ENCODE results near the gene AKAP6. TPM values are rescaled to one million over a fixed set of nuclear protein-coding genes. Genes with fewer than 3 reads are reported as not detected.

AKAP6 gene
- total RNA-seq, 1 experiment from 2014 or later: 2.3 TPM

DNA sequence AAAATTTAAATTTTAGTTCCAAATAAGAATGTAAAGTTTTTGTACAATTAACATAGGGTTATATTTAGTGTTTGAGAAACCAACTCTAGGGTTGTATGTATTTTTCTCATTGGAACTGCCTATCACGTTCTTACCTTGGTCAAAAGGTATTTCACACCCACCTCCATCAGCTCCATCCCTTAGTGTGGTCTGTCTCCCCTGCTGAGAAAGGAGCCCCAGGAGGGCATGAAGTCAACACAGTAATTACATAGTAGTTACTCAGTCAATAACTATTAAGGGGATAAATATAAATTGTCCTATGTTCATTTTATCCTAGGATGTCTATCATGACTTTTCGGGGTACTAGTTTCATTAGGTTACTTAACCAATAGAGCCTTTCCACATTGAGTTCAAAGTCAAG is 106.3 kb downstream of the AKAP6 start:
- Histone ChIP-seq H3K9ac (ENCODE audit: low read length) (no peak overlapping the region), H3K4me2 (ENCODE audit: low read depth, low read length, poor library complexity, severe bottlenecking) (no peak overlapping the region), H3K4me3 (ENCODE audit: low read length) (no peak overlapping the region), H2AFZ (ENCODE audit: low read length) (no peak overlapping the region), H3K4me1 (ENCODE audit: low read length) (no peaks in the 10 kb centered on the region), H4K20me1 (ENCODE audit: insufficient read depth, low read depth, low read length) (no peaks in the 10 kb centered on the region), H3K9me2 (replicated peaks; ENCODE audit: insufficient read depth, low read length) (no peaks in the 10 kb centered on the region), H3K9me3 (ENCODE audit: low read length) (no peaks in the 10 kb centered on the region), H3K36me3 (ENCODE audit: insufficient read depth, low read length) (no peaks in the 10 kb centered on the region), H3K79me2 (ENCODE audit: low read length) (no peaks in the 10 kb centered on the region), H3K27ac (ENCODE audit: low read length) (no peak overlapping the region), H3K27me3 (ENCODE audit: low read length) (no peaks in the 10 kb centered on the region)
- no peak for DNase-seq

DNA sequence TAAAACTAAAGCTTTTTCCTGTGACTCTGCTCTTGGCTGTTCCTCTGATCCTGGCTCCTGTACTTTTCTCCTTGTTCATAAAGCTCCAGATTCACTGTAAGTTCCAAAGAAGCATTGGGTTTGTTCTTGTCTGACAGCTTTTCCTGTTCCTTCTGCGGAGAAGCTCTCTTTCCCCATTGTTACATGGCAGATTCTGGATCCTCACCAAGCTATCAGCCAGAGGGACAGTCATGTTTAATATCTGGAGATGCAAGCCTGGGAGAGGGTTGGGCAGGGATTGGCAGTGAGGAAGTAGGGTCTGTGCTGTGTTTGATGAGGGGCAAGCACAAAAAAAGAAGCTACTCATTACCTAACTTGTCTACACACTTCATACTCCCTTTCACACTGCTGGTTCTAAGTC is 107.9 kb downstream of the AKAP6 start:
- Histone ChIP-seq H3K4me1 (ENCODE audit: low read length) (no peaks in the 10 kb centered on the region), H3K27me3 (ENCODE audit: low read length) (no peaks in the 10 kb centered on the region), H3K27ac (ENCODE audit: low read length) (no peak overlapping the region), H3K4me2 (ENCODE audit: low read depth, low read length, poor library complexity, severe bottlenecking) (no peak overlapping the region), H3K9me2 (replicated peaks; ENCODE audit: insufficient read depth, low read length) (no peaks in the 10 kb centered on the region), H3K9me3 (ENCODE audit: low read length) (no peaks in the 10 kb centered on the region), H2AFZ (ENCODE audit: low read length) (no peak overlapping the region), H3K36me3 (ENCODE audit: insufficient read depth, low read length) (no peaks in the 10 kb centered on the region), H3K79me2 (ENCODE audit: low read length) (no peaks in the 10 kb centered on the region), H4K20me1 (ENCODE audit: insufficient read depth, low read depth, low read length) (no peaks in the 10 kb centered on the region), H3K9ac (ENCODE audit: low read length) (no peak overlapping the region), H3K4me3 (ENCODE audit: low read length) (no peak overlapping the region)
- no peak for DNase-seq

DNA sequence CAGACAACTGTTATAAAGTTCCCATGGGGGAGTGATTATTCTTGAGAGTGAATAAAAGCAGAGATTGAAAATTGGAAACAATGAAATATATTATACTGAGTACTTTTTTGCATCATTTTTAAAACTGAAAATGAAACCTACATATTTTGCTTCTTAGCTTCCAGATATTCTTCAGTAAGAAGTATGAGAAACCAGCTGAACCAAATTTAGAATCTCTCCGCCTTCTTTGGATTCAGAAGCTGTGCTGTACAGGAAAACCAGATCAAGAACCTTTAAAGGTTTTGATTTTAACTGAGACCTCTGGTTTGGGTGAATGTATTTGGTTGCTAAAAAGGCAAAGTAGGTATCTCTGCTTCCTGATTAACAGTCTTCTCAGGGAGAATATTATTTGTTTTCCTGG is 109.4 kb downstream of the AKAP6 start:
- Histone ChIP-seq H2AFZ (ENCODE audit: low read length) (no peak overlapping the region), H3K4me2 (ENCODE audit: low read depth, low read length, poor library complexity, severe bottlenecking) (no peak overlapping the region)

DNA sequence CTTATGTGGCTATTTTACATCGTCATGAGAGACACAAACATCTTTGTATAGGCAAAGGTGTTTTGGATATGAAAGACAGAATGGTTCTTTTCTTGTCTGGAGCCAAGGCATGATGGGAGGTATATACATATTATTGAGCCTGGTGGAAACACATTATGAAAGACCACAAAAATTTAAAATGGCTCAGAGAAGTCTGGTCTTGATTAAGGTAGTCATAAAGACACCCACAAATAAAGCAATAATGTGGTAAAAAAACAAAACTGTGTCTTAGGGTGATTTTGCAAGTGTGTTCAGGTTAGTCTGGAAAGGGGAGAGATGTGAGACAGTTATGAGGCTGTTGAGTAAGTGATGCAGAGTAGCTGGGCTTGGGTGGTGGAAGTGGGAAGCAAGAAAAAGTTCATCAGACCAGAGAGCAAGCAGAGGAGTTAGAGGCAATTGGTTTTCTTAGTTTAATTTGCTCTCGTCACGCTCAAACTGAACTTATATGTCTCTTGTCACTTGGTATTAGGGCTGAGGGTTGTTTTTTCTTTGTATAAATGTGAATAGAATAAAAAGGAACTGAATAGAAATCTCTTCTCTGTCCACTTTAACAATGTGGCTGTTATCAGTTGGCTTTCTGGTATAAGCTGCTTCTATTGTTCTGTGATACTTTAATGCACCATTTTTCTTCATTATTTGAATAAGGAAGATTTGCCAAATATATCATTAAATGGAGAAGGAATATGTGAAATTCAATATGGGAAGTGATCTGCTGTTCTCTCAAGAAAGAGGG is 115.0 kb downstream of the AKAP6 start:
- Histone ChIP-seq H3K9me2 (replicated peaks; ENCODE audit: insufficient read depth, low read length) (no peaks in the 10 kb centered on the region), H4K20me1 (ENCODE audit: insufficient read depth, low read depth, low read length) (no peaks in the 10 kb centered on the region), H3K79me2 (ENCODE audit: low read length) (no peaks in the 10 kb centered on the region), H3K9me3 (ENCODE audit: low read length) (no peaks in the 10 kb centered on the region), H3K27me3 (ENCODE audit: low read length) (no peaks in the 10 kb centered on the region), H3K27ac (ENCODE audit: low read length) (no peak overlapping the region), H3K4me1 (ENCODE audit: low read length) (no peaks in the 10 kb centered on the region), H3K9ac (ENCODE audit: low read length) (no peak overlapping the region), H3K36me3 (ENCODE audit: insufficient read depth, low read length) (no peaks in the 10 kb centered on the region), H3K4me3 (ENCODE audit: low read length) (no peak overlapping the region), H3K4me2 (ENCODE audit: low read depth, low read length, poor library complexity, severe bottlenecking) (no peak overlapping the region), H2AFZ (ENCODE audit: low read length) (no peak overlapping the region)
- no peak for DNase-seq

More for the DNA sequence above, 109.4 kb downstream of the AKAP6 start:
- Histone ChIP-seq H3K9me3 (ENCODE audit: low read length) (no peaks in the 10 kb centered on the region), H3K9ac (ENCODE audit: low read length) (no peak overlapping the region), H3K36me3 (ENCODE audit: insufficient read depth, low read length) (no peaks in the 10 kb centered on the region), H3K27ac (ENCODE audit: low read length) (no peak overlapping the region), H3K79me2 (ENCODE audit: low read length) (no peaks in the 10 kb centered on the region), H3K4me3 (ENCODE audit: low read length) (no peak overlapping the region), H3K4me1 (ENCODE audit: low read length) (no peaks in the 10 kb centered on the region), H4K20me1 (ENCODE audit: insufficient read depth, low read depth, low read length) (no peaks in the 10 kb centered on the region), H3K9me2 (replicated peaks; ENCODE audit: insufficient read depth, low read length) (no peaks in the 10 kb centered on the region), H3K27me3 (ENCODE audit: low read length) (no peaks in the 10 kb centered on the region)
- no peak for DNase-seq

DNA sequence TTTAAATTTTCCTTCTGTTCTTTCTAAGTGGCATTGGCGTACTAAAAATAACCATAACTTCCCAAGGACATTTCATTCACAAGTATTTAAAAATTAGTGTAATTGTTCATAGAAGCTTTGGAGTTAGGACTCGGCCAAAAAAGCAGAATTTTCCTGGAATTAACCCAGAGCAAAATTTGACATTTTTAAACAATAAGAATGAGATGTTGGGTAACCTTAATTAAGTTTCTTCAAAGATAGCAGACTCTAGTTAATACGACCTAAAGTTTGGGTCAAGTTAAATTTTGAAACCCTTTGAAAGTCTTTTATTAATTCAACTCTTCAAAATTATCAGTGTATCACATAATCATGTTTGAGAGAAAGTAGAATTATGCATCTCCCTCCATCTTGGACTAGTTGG is 118.3 kb downstream of the AKAP6 start:
- Histone ChIP-seq H3K79me2 (ENCODE audit: low read length) (no peaks in the 10 kb centered on the region), H2AFZ (ENCODE audit: low read length) (no peak overlapping the region), H3K9ac (ENCODE audit: low read length) (no peak overlapping the region), H3K4me3 (ENCODE audit: low read length) (no peak overlapping the region), H3K9me3 (ENCODE audit: low read length) (no peaks in the 10 kb centered on the region), H3K36me3 (ENCODE audit: insufficient read depth, low read length) (no peaks in the 10 kb centered on the region), H3K9me2 (replicated peaks; ENCODE audit: insufficient read depth, low read length) (no peaks in the 10 kb centered on the region), H3K27ac (ENCODE audit: low read length) (no peak overlapping the region), H3K4me2 (ENCODE audit: low read depth, low read length, poor library complexity, severe bottlenecking) (no peak overlapping the region), H4K20me1 (ENCODE audit: insufficient read depth, low read depth, low read length) (no peaks in the 10 kb centered on the region), H3K27me3 (ENCODE audit: low read length) (no peaks in the 10 kb centered on the region), H3K4me1 (ENCODE audit: low read length) (no peaks in the 10 kb centered on the region)
- DNase-seq: no peak

DNA sequence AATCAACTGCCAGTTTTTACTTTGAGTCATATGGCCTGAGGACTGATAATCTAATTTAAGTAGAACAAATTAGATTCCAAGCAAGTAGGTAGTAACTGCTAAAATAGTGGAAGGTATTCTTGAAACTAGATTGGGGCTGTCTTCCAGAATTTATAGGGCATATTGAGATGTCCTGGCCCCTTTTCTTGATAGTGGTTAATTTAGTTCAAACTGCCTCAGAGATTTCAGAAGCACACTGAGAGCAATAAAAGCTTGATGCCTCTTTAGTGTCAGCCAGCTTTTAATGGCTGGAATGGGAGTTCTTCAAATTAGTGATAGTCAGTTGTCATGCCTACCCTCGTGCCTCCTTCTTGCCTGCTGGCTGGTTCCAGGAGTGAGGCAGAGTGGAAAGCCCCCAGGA is 120.5 kb downstream of the AKAP6 start:
- no peaks in the 10 kb centered on the region for H3K36me3 ChIP-seq (ENCODE audit: insufficient read depth, low read length)
- no peak for DNase-seq
- no peaks in the 10 kb centered on the region for H3K79me2 ChIP-seq (ENCODE audit: low read length)
- no peak overlapping the region for H3K4me2 ChIP-seq (ENCODE audit: low read depth, low read length, poor library complexity, severe bottlenecking)
- no peaks in the 10 kb centered on the region for H4K20me1 ChIP-seq (ENCODE audit: insufficient read depth, low read depth, low read length)
- no peak overlapping the region for H2AFZ ChIP-seq (ENCODE audit: low read length)
- no peak overlapping the region for H3K27ac ChIP-seq (ENCODE audit: low read length)
- H3K27me3 ChIP-seq (ENCODE audit: low read length): no peaks in the 10 kb centered on the region
- no peaks in the 10 kb centered on the region for H3K9me3 ChIP-seq (ENCODE audit: low read length)
- H3K4me1 ChIP-seq (ENCODE audit: low read length): no peaks in the 10 kb centered on the region
- H3K4me3 ChIP-seq (ENCODE audit: low read length): no peak overlapping the region
- H3K9me2 ChIP-seq (replicated peaks; ENCODE audit: insufficient read depth, low read length): no peaks in the 10 kb centered on the region
- no peak overlapping the region for H3K9ac ChIP-seq (ENCODE audit: low read length)

DNA sequence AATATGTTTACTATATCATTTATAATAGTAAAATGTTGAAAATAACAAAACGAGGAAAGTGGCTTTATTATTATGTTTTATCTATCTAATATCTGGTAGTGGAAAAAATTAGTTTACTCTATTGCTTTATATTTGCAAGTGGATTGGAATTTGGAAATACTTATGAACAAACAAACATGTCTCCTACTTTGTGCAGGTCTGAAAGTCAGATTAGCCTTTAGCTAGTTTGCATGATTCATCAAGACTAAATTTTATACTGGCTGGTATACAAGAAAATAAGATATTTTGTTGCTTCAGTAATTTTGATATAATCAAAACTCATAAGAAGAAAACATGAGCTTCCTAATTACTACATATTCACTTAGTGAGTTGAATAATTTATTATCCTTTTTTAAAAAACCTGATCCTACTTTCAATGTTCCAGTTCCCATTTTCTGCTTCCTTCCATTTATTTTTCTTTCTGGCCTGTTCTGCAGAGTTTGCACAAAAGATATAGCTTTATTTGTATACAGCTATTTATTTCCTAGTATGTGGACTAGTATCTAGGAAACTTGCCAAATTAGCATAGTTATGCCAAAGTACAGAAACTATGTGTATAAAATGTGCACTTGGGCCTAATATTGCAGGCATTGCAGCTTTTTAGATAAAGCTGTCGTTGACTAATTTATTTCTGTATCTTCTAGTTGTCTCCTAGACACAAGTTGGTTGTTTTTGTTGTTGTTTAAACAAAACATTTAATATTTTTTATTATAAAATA is 122.0 kb downstream of the AKAP6 start:
- H3K27ac ChIP-seq (ENCODE audit: low read length): no peak overlapping the region
- no peak overlapping the region for H3K4me3 ChIP-seq (ENCODE audit: low read length)
- no peaks in the 10 kb centered on the region for H3K27me3 ChIP-seq (ENCODE audit: low read length)
- DNase-seq: no peak
- H3K9me3 ChIP-seq (ENCODE audit: low read length): no peaks in the 10 kb centered on the region
- H3K9ac ChIP-seq (ENCODE audit: low read length): no peak overlapping the region
- no peaks in the 10 kb centered on the region for H3K36me3 ChIP-seq (ENCODE audit: insufficient read depth, low read length)
- no peaks in the 10 kb centered on the region for H3K79me2 ChIP-seq (ENCODE audit: low read length)
- no peak overlapping the region for H3K4me2 ChIP-seq (ENCODE audit: low read depth, low read length, poor library complexity, severe bottlenecking)
- no peak overlapping the region for H2AFZ ChIP-seq (ENCODE audit: low read length)
- no peaks in the 10 kb centered on the region for H3K4me1 ChIP-seq (ENCODE audit: low read length)
- no peaks in the 10 kb centered on the region for H3K9me2 ChIP-seq (replicated peaks; ENCODE audit: insufficient read depth, low read length)
- no peaks in the 10 kb centered on the region for H4K20me1 ChIP-seq (ENCODE audit: insufficient read depth, low read depth, low read length)

DNA sequence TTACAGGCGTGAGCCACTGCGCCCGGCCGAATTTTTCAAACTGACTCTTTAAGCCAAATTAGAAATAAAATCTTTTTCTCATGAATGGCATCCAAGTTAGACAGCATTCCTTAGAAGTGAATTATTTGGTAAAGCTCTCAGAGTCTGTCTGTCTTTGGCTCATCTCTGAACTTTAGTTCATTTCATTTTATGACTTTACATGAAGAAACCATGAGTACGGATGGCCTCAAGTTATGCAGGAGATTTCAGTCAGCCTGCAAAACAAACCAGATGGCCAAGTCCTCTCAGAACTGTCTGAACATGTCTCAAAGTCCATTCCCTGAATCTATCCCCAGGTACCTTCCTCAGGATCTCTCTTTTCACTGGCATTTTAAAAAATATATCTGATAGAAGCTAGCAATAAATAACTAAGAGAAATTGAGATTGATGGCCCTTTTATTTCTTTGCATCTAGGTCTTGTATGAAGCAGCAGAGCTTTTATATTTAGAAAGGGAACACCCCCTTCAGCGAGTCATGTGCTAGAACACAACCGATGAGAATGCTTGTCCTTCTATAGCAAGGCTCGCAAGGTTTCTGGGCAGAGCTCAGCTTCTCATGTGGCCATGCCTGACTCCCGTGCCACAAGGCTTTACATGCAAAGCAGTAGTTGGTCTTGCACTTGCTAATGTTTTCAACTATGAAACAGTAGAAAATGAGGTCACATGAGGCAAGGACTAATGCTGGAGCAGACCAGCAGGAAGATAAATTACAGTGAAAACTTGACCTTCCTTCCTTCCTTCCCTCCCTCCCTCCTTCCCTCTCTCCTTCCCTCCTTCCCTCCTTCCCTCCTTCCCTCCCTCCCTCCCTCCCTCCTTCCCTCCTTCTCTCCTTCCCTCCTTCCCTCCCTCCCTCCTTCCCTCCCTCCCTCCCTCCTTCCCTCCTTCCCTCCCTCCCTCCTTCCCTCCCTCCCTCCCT is 125.0 kb downstream of the AKAP6 start:
- no peak for DNase-seq
- Histone ChIP-seq H3K9ac (ENCODE audit: low read length) (no peak overlapping the region), H3K27me3 (ENCODE audit: low read length) (no peaks in the 10 kb centered on the region), H3K79me2 (ENCODE audit: low read length) (no peaks in the 10 kb centered on the region), H3K9me2 (replicated peaks; ENCODE audit: insufficient read depth, low read length) (no peaks in the 10 kb centered on the region), H3K4me3 (ENCODE audit: low read length) (no peak overlapping the region), H3K36me3 (ENCODE audit: insufficient read depth, low read length) (no peaks in the 10 kb centered on the region), H3K4me1 (ENCODE audit: low read length) (no peaks in the 10 kb centered on the region), H3K9me3 (ENCODE audit: low read length) (no peaks in the 10 kb centered on the region), H2AFZ (ENCODE audit: low read length) (no peak overlapping the region), H4K20me1 (ENCODE audit: insufficient read depth, low read depth, low read length) (no peaks in the 10 kb centered on the region), H3K27ac (ENCODE audit: low read length) (no peak overlapping the region), H3K4me2 (ENCODE audit: low read depth, low read length, poor library complexity, severe bottlenecking) (no peak overlapping the region)

Data from Karpas-422 (cell line).